Loucy (cell line): ENCODE results near the gene ZNF138.
"Not testable (repeated sequence)": the region's sequence is repeated elsewhere in the genome, so short reads cannot be mapped to it uniquely, and the experiment has no call there.

Source experiments
- H2AFZ ChIP-seq: fragments of 200-600 bp; sonication (generic); 2 replicates; pipeline ENCODE4 v1.6.0; 2016; ENCODE audit warnings: antibody characterized with exemption, mild to moderate bottlenecking, low read length, moderate library complexity
- H3F3A ChIP-seq: fragments of 200-600 bp; 2 replicates; pipeline ENCODE4 v1.6.0; 2016; ENCODE audit warnings: antibody characterized with exemption, low read depth, mild to moderate bottlenecking
- H3K27me3 ChIP-seq: fragments of 200-600 bp; sonication (generic); 2 replicates; pipeline ENCODE4 v1.6.1; 2014; ENCODE audit warnings: low read length, mild to moderate bottlenecking; ENCODE audit not compliant: insufficient read depth, poor library complexity, severe bottlenecking
- H3K36me3 ChIP-seq: fragments of 200-600 bp; sonication (generic); 2 replicates; pipeline ENCODE4 v1.6.1; 2016; ENCODE audit warnings: low read length; ENCODE audit not compliant: insufficient read depth
- H3K4me1 ChIP-seq: fragments of 200-600 bp; sonication (generic); 2 replicates; pipeline ENCODE4 v1.5.1; 2014; ENCODE audit warnings: low read length, mild to moderate bottlenecking; ENCODE audit not compliant: insufficient read depth, poor library complexity, severe bottlenecking
- H3K4me2 ChIP-seq: fragments of 200-600 bp; sonication (generic); 2 replicates; pipeline ENCODE4 v1.6.0; 2014; ENCODE audit warnings: antibody characterized with exemption, low read length, low read depth, mild to moderate bottlenecking; ENCODE audit not compliant: poor library complexity, severe bottlenecking
- H3K4me3 ChIP-seq: fragments of 200-600 bp; sonication (generic); 2 replicates; pipeline ENCODE4 v1.5.1; 2014; ENCODE audit warnings: low read length, mild to moderate bottlenecking, mixed read lengths; ENCODE audit not compliant: poor library complexity, severe bottlenecking
- H3K79me2 ChIP-seq: fragments of 200-600 bp; sonication (generic); 2 replicates; pipeline ENCODE4 v1.6.1; 2014; ENCODE audit warnings: low read length; ENCODE audit not compliant: insufficient read depth
- H3K9ac ChIP-seq: fragments of 200-600 bp; sonication (generic); 2 replicates; pipeline ENCODE4 v1.6.0; 2014; ENCODE audit warnings: mild to moderate bottlenecking, low read depth, low read length, moderate library complexity; ENCODE audit not compliant: poor library complexity, severe bottlenecking
- H3K9me2 ChIP-seq: fragments of 200-600 bp; sonication (generic); replicated peaks from 2 replicates; pipeline ENCODE4 v1.6.1; 2016; ENCODE audit warnings: low read depth, low read length, mixed read lengths
- H3K9me3 ChIP-seq: fragments of 200-600 bp; sonication (generic); 2 replicates; pipeline ENCODE4 v1.6.1; 2014; ENCODE audit warnings: mild to moderate bottlenecking, antibody characterized with exemption, low read length, low read depth; ENCODE audit not compliant: insufficient read depth
- H4K20me1 ChIP-seq: fragments of 200-600 bp; sonication (generic); 2 replicates; pipeline ENCODE4 v1.6.0; 2014; ENCODE audit warnings: antibody characterized with exemption, low read length, mild to moderate bottlenecking; ENCODE audit not compliant: insufficient read depth, poor library complexity, severe bottlenecking
- EZH2phosphoT487 ChIP-seq: fragments of 200-600 bp; IDR thresholded peaks from 2 replicates; pipeline ENCODE4 v1.6.1; 2018; ENCODE audit warnings: antibody characterized with exemption, mild to moderate bottlenecking, moderate library complexity, borderline replicate concordance
- TF ChIP-seq, protein P1 (sequence below): fragments of 200-600 bp; sonication (generic); conservative IDR thresholded peaks from 2 replicates; pipeline ENCODE4 v1.5.1; 2014; ENCODE audit warnings: mild to moderate bottlenecking, antibody characterized with exemption, low read length

The ZNF138 gene

DNA sequence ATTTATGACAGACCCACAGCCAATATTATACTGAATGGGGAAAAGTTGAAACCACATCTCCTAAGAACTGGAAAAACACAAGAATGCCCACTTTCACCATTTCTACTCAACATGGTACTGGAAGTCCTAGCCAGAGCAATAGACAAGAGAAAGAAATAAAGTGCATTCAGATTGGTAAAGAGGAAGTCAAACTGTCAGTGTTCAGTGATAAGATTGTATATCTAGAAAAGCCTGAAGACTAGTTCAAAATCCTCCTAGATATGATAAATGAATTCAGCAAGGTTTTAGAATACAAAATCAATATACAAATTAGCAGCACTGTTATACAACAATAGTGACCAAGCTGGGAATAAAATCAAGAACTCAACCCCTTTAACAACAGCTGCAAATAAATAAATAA lies 6.9 kb upstream of the ZNF138 start:
- Histone ChIP-seq H3K9me2 (no peaks in the 10 kb centered on the region), H3F3A (no peaks in the 10 kb centered on the region), H3K4me2 (no peak overlapping the region), H4K20me1 (no peaks in the 10 kb centered on the region), H3K27me3 (no peaks in the 10 kb centered on the region), H3K4me1 (no peaks in the 10 kb centered on the region), H3K79me2 (no peaks in the 10 kb centered on the region), H3K9me3 (no peaks in the 10 kb centered on the region), H3K4me3 (no peak overlapping the region), H2AFZ (no peak overlapping the region), H3K9ac (no peak overlapping the region), H3K36me3 (no peaks in the 10 kb centered on the region)
- TF ChIP-seq EZH2phosphoT487: no peak
- TF ChIP-seq, protein P1, sequence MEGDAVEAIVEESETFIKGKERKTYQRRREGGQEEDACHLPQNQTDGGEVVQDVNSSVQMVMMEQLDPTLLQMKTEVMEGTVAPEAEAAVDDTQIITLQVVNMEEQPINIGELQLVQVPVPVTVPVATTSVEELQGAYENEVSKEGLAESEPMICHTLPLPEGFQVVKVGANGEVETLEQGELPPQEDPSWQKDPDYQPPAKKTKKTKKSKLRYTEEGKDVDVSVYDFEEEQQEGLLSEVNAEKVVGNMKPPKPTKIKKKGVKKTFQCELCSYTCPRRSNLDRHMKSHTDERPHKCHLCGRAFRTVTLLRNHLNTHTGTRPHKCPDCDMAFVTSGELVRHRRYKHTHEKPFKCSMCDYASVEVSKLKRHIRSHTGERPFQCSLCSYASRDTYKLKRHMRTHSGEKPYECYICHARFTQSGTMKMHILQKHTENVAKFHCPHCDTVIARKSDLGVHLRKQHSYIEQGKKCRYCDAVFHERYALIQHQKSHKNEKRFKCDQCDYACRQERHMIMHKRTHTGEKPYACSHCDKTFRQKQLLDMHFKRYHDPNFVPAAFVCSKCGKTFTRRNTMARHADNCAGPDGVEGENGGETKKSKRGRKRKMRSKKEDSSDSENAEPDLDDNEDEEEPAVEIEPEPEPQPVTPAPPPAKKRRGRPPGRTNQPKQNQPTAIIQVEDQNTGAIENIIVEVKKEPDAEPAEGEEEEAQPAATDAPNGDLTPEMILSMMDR: no peak

GRCh38 chr7:64789241-64789640 lies 5.0 kb upstream of the ZNF138 start:
- not testable (repeated sequence) for H3K4me3 ChIP-seq, H3K4me1 ChIP-seq, H4K20me1 ChIP-seq, H3K9me3 ChIP-seq, H3K4me2 ChIP-seq, H3K9ac ChIP-seq, H3K79me2 ChIP-seq, H3K27me3 ChIP-seq, H3F3A ChIP-seq, H3K36me3 ChIP-seq, H3K9me2 ChIP-seq, H2AFZ ChIP-seq

- no peaks in the 10 kb centered on the region for H3F3A ChIP-seq
- peak overlapping the region; percentile 52 for H3K4me2 ChIP-seq
- H3K27me3 ChIP-seq: no peaks in the 10 kb centered on the region
- no peaks in the 10 kb centered on the region for H3K36me3 ChIP-seq
- H3K9ac ChIP-seq: peak overlapping the region; percentile 40
- peaks cover 26% of the 10 kb centered on the region for H4K20me1 ChIP-seq
- H2AFZ ChIP-seq: peak overlapping the region; percentile 83
- peaks cover 19% of the 10 kb centered on the region for H3K4me1 ChIP-seq
- no peaks in the 10 kb centered on the region for H3K9me2 ChIP-seq
- TF ChIP-seq, protein P1: no peak
- no peak for TF ChIP-seq EZH2phosphoT487
- no peaks in the 10 kb centered on the region for H3K9me3 ChIP-seq
- H3K4me3 ChIP-seq: no peak overlapping the region
- peaks cover 36% of the 10 kb centered on the region for H3K79me2 ChIP-seq
These were observed 997 bp upstream of the ZNF138 start for GRCh38 chr7:64793106-64793755.

- H3F3A ChIP-seq: no peaks in the 10 kb centered on the region
- TF ChIP-seq, protein P1: no peak
- no peak for TF ChIP-seq EZH2phosphoT487
- no peaks in the 10 kb centered on the region for H3K27me3 ChIP-seq
- peaks cover 5% of the 10 kb centered on the region for H3K36me3 ChIP-seq
- peaks cover 31% of the 10 kb centered on the region for H4K20me1 ChIP-seq
- H3K9me2 ChIP-seq: no peaks in the 10 kb centered on the region
- no peaks in the 10 kb centered on the region for H3K9me3 ChIP-seq
- peaks cover 55% of the 10 kb centered on the region for H3K79me2 ChIP-seq
- H3K9ac ChIP-seq: peak overlapping the region; percentile 83
- peak overlapping the region; percentile 82 for H3K4me3 ChIP-seq
- no peak overlapping the region for H2AFZ ChIP-seq
- peak overlapping the region; percentile 75 for H3K4me2 ChIP-seq
- H3K4me1 ChIP-seq: peaks cover 27% of the 10 kb centered on the region
These were observed 948 bp downstream of the ZNF138 start for GRCh38 chr7:64795176-64795575.

GRCh38 chr7:64799169-64799568 lies 4.9 kb downstream of the ZNF138 start:
- H3K4me2 ChIP-seq: peak overlapping the region; percentile 62
- peaks cover 59% of the 10 kb centered on the region for H4K20me1 ChIP-seq
- peaks cover 92% of the 10 kb centered on the region for H3K79me2 ChIP-seq
- H3K9me2 ChIP-seq, H3K27me3 ChIP-seq, H3F3A ChIP-seq, H3K9me3 ChIP-seq, H2AFZ ChIP-seq, H3K4me3 ChIP-seq, H3K9ac ChIP-seq: not testable (repeated sequence)
- peaks cover 45% of the 10 kb centered on the region for H3K4me1 ChIP-seq
- H3K36me3 ChIP-seq: peaks cover 12% of the 10 kb centered on the region
